GM19468 (cell line): ENCODE data around the gene FGD2.
A peak's percentile ranks its signal among the peaks of the same experiment; 100 is the strongest.

Experiments used
- ATAC-seq: cut with Tn5 transposase; IDR thresholded peaks from one replicate; pipeline ENCODE4 v1.9.1; 2021; ENCODE audit warnings: mild to moderate bottlenecking, moderate library complexity, moderate number of reproducible peaks; ENCODE audit not compliant: unreplicated experiment; ENCODE audit errors: extremely low read depth

The FGD2 gene

DNA sequence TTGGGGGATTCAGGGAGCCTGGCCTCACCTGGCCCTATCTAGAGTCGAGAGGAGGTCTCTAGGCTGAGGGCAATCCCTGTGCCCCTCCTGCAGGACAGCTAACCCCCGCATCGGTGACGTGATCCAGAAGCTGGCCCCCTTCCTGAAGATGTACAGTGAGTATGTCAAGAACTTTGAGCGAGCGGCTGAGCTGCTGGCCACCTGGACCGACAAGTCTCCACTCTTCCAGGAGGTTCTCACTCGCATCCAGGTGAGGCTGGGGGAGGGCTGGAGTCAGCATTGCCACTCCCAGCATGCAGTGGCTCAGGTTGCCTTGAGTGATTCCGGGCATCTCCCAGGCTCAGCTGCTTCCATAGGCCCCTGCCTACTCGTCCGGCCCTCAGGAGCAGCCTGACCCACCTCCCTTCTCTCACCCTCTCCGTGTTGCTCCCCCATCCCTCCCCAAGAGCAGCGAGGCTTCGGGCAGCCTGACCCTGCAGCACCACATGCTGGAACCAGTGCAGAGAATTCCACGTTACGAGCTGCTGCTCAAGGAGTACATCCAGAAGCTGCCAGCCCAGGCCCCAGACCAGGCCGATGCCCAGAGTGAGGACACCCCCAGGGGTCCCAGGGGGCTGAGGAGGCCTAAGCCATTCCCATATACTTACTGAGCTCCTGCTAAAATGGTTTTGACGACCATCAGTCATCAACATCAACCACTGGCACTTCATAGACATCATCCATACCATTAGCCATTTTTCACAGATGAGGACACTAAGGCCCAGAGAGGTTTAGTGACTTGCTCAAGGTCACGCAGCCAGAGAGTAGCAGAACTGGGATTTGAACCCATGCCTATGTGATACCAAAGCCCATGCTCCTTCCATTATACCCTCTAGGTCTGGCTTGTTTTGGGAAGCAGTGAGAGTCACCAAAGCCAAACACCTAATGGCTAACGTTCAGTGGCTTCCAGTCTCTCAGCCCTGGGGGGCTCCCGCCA lies 8.3 kb downstream of the FGD2 start:
- no peak for ATAC-seq

DNA sequence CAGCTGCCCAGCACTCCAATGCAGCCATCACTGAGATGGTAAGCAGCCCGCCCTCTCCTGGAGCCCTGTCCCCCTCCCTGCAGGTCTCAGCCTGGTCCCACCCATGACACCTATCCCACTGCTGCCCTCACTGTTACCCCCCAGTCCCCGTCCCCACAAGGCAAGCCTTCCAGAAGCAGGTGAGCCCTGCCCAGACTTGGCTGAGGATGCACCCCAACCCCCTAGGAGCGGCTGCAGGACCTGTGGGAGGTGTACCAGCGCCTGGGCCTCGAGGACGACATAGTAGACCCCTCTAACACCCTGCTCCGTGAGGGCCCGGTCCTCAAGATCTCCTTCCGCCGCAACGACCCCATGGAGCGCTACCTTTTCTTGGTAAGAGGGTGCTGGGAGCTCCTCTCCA lies 9.2 kb downstream of the FGD2 start:
- ATAC-seq, result no peak

DNA sequence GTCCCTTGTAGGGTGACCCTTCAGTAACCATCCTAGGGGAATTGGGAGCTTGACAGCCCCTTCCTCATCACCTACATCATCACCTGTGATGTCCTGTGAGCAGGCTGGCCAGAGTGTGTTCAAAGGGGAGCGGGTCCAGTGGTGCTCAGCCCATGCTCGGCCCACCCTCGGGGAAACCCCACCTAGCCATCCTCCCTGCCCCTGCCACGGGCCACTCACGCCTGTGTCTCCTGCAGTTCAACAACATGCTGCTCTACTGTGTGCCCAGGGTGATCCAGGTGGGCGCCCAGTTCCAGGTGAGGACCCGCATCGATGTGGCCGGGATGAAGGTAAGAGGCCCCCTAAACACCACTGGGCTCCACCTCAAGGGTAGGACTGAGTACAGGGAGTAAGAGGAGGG lies 10.1 kb downstream of the FGD2 start:
- no peak for ATAC-seq

DNA sequence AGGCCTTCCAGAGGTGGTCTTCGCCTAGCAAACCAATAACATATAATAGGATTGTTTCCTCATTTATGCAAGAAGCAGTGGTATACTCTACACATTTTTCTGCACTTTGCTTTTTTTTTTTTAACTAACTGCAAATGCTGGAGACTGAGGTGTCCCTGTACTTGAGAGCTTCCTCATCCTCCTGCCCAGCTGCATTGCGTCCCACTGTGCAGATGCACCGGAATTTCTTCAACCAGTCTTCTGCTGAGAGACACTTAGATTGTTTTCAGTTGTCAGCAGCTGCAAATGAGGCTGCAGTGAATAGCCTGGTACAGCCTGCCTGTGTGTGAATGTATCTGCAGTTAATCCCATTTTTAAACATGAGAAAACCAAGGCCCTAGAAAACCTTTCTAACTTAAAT lies 11.5 kb downstream of the FGD2 start:
- no peak for ATAC-seq

DNA sequence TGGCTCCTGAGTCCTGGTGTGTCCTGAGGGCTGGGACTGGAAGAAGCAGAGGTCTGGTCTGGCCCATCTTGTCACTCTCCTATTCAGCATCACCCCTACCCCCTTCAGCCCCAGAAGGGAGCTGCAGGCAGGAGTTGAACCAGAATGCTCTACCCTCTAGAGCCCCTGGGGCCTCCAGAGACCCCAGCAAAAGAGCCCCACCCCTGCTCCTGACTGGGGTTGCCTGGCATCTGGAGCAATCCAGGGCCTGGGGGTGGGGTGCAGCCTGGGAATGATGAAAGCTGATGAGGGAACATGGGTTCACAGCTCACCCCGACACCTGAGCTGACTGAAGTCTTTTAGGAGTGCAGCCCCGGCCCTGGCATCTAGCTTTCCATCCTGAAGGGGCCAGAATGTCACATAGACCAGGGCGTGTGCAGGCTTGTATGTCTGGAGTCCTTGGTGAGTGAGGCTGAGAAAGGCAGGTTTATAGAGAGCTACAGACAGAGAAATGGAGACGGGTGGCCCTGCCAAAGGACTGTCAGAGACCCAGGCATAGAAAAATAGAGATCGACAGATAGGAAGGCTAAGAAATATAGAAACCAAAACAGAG lies 12.2 kb downstream of the FGD2 start:
- no peak for ATAC-seq

DNA sequence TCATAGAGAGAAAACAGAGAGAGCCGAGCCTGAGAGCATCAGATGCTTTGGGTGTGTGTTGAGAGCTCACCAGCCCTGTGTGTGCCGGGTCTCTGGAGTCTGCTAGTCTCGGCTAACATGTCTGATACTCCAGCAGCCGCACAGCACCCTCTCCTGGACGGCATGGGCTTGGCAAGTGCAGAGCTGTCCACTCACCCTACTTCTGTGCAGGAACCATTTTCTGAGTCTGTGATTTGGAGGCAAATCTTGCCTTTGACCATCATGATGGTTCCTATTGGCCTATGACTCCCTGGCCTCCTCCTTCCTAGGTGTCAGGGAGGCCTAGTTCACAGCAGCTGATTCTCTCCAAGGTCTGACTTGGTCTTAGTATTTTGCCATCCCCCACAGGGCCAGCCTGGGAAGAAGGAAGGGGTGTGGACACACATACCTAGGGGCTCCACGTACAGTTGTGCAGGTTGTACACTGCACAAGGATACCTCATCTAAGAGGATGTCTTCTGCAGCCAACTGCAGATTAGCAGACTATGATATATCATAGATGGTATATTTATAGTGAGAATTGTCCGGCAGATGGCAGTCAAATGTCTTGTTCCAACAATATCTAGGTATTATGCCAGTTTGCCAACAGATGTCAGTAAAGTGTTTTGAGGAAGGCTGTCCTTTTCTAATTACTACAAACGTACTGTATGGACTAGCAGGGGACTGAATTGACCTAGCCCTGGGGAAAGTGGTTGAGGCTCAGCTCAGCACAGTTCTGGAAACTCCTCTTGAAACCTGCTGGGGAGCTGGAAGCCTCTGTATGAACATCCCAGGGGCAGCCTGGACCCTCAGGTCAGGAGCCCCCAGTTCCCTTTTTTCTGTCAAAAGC lies 13.0 kb downstream of the FGD2 start:
- ATAC-seq, result peak; percentile 59

DNA sequence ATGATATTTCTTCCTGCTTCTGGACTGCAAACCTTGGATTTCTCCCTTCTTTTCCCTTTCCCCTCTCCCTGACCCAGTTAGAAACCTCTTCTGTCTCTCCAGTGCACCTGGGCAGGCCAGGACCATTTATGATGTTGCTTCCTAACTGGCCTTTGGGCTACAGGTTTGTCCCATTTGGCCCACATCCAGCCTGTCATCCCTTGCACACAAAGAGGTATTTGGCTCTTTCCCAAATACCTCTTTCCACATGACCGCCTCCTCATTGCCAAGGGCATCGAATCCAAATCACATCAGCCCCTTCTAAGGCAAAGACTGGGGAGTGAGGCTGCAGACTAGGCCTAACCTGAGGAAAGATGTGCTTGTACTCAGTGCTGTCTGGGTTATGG lies 13.6 kb downstream of the FGD2 start:
- ATAC-seq, result no peak

DNA sequence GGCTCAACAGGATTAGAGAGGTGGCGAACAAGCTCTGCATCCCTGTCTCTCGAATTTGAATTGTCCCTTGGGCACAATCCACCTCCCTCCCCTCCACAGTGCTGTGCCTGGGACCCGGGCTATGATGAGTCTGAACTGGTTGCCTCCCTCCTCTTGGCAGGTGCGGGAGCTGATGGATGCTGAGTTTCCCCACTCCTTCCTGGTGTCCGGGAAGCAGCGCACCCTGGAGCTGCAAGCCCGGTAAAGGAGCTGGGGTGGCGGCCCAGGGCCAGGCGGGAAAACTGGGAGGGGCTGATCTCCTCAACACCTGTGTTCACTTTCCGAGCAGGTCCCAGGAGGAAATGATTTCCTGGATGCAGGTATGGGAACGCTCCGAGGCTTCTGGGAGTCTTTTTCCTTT lies 14.9 kb downstream of the FGD2 start:
- ATAC-seq, result no peak

DNA sequence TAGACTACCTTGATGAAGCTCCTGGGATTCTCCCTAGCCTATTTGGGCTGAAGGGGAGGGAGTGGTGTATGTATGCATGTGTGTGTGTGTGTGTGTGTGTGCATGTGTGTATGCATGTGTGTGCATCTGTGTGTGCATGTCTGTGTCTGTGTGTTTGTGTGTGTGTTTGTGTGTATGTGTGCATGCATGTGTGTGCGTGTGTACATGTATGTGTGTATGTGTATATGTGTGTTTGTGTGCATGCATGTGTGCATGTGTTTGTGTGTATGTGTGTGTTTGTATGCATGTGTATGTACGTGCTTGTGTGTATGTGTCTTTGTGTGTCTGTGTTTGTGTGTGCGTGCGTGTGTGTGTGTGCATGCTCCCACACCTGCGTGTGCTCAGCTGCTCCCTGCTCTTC lies 15.4 kb downstream of the FGD2 start:
- ATAC-seq, result no peak

DNA sequence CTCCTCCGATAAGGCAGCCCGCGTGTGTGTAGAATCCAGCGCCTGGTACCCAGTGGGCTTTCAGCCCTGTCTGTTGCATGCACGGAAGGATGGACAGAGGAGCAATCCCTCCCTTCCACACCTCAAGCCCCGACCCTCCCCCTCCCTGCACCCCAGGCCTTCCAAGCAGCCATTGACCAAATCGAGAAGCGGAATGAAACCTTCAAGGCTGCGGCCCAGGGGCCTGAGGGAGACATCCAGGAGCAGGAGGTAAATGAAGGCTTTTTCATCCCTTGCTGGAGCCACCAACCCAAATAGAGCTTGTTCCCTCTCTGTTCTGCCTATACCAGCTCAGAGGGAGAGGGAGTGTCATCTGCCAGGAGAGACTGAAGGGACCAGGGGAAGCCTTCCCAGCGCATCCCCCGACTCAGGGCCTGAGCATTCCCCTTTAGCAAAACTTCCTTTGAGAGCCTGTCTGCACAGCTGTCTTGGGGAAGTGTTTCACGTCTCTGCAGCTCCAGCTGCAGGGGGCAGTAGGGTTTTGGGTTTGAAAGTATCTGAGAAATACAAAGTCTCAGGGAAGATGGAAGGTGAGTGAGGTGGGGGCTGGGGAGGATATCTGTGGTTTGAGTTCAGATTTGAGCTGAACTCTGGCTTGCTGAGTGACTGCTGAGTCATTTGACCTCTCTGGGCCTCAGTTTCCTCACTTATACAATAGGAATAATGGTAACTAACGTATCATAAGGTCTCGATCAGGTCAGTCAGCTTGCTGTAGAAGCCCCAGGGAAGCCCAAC lies 16.1 kb downstream of the FGD2 start:
- ATAC-seq, result no peak

DNA sequence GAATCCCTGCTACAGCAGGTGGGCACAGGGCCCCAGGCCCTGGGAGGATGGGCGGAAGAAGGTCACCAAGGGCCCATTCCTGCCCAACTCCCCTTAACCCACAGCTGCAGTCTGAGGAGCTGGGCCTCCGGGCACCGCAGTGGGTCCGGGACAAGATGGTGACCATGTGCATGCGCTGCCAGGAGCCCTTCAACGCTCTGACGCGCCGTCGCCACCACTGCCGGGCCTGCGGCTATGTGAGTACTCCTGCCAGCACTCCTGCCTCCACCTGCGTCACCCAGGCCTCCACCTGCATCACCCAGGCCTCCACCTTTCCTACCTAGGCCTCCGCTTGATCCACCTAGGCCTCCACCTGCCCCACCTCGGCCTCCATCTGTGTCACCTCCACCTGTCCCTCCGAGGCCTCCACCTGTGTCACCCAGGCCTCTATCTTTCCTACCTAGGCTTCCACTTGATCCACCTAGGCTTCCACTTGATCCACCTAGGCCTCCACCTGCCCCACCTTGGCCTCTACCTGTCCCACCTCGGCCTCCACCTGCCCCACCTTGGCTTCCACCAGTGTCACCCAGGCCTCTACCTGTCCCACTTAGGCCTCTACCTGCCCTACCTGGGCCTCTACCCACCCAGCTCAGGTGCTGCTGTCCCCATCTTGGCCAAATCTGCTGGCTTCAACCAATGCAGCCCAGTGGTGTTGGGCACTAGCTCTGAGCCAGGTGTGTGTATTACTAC lies 16.8 kb downstream of the FGD2 start:
- no peak for ATAC-seq

DNA sequence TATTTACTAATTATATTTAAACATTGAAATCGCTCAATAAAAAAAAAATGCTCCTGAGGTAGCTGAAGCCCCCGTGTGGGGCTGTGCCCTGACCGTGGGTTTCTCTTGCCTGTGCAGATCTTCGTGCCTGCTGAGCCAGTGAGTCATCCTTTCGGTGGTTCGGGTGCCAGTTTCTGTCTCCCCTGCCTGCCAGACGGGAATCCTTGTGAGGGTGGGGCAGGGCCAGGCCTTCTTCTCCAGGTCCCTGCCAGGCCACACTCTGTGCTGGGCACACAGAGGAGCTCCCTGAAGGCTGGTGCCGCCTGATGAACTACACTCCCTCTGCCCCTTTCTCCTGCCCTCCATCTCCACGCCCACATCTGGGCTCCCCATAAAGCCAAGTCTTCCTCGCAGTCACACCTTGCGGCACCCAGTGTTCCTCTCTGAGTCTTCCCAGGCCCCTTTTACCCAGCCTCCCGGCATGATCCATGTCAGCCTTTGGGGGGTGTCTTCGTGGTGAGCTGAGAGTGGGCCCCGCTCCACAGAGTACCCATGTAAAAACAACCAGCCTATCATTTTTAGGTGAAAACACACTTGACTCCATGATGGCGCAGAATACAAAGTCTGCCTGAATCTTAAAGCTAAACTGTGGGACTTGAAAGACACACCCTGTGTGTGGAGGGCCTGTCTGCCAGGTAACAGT lies 19.3 kb downstream of the FGD2 start:
- ATAC-seq, result no peak

DNA sequence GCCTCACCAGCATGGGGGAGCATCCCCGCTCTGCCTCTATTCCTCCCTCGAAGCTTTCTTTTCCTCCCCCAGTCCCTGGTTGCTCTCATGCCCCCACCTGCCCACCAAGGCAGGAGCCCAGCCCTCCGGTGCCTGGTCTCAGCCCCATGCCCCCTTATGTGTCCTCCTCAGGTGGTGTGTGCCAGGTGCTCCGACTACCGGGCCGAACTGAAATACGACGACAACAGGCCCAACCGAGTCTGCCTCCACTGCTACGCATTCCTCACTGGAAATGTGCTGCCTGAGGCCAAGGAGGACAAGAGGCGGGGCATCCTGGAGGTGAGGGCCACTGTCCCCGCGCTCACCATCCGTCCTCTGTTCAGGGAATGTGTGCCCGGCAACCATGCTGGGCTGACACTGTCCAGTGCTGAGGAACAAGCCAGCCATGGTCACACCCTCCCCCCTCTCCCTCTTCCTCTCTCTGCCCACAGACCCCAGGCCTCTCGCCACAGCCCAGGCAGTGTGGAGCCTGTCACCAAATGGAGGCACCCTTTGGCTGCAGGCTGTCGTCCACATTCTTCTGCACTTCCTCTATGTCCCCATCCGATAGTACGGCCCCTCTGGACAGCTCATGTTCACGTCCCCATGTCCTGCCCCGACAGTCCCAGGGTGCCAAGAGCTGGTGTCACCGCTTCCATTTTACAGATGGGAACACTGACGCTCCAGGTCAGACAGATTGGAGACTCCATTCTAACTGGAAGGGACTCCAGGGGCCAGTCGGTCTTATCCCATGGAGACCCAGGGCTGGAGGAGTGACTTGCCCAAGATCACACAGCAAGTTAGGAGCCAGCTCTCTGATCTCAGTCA lies 20.4 kb downstream of the FGD2 start:
- no peak for ATAC-seq

DNA sequence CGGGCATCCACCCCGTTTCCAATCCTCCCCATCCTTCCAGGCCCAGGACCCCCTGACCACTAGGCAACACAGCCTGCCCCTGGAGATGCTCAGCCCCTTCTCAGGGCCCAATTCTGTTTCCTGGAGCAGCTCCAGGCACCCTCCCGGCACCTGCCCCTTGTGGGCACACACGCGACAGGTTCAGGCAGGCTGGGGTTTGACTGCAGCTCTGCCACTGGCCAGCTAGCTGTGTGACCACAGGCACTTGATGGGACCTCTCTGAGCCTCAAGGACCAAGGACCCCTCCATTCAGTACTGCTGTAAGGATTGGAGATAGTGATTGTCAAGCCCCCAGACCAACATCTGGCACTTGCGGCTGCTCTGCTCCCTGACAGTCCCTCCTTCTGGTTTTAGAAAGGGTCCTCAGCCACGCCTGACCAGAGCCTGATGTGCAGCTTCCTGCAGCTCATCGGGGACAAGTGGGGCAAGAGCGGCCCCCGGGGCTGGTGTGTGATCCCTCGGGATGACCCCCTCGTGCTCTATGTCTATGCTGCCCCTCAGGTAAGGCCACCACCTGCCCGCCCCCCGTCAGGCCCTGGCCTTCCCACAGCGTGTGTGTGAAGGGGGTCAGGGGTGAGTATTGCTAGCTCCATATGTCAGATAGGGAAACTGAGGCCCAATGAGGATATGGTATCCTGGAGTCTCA lies 21.7 kb downstream of the FGD2 start:
- ATAC-seq, result no peak

DNA sequence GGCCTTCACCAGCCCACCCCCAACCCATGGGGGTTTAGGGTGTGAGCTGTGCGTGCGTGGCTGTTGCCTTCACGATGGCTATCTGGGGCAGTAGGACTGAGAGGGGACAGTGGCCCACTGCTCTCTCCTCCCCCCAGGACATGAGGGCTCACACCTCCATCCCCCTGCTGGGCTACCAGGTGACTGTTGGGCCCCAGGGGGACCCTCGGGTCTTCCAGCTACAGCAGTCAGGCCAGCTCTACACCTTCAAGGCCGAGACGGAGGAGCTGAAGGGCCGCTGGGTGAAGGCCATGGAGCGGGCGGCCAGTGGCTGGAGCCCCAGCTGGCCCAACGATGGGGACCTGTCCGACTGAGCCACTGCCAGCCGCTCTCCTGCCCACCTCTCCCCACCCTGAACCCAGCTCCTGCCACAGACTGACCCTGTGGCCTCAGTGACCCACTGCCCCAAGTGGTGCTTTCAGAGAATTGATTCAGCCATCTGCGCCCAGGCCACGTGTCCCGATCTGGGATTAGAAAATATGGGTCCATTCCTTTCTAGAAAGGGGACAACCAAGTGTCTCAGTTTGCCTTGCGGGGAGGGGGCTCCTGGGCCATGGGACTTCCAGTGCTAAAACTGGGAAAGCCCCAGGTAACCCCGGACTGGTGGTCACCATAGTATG lies 22.5 kb downstream of the FGD2 start:
- no peak for ATAC-seq

DNA sequence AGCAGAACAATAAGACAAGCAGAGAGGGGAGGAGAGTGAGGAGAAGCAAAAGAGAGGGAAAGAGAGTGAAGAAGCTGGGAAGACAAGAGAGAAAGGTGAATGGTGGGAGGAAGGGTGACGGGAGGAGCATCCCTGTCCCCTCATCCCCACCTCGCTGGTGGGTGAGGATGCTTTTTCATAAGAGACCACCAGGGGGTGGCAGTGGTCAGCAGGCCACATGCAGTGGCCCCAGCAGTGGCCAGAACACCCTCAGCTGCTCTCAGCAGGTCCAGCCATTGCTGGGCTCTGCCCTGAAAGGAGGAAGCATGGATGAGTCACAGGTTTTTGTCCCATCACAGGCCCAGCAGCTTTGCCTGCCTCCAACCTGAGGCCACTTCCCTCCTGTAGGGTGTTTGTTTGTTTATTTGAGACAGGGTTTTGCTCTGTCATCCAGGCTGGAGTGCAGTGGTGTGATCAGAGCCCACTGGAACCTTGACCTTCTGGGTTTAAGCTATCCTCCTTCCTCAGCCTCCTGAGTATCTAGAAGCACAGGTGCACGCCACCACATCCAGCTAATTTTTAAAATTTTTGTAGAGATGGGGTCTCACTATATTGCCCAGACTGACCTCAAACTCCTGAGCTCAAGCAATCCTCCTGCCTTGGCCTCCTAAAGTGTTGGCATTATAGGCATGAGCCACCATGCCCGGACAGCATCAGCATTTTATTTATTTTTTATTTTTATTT lies 24.0 kb downstream of the FGD2 start:
- no peak for ATAC-seq
